PC-3 (cell line): ENCODE data around the gene PCNT. TPM values are rescaled to one million over a fixed set of nuclear protein-coding genes. Genes with fewer than 3 reads are reported as not detected.
A peak's percentile ranks its signal among the peaks of the same experiment; 100 is the strongest.

Source experiments
- ATAC-seq: fragments of 200-7000 bp; cut with Tn5 transposase; 2 replicates; pipeline ENCODE4 v1.9.1; 2020; ENCODE audit warnings: mild to moderate bottlenecking, moderate library complexity
- Bru-seq: library from RNA; stranded (reverse); fragments of 400-500 nt; gene quantifications from one replicate; lab custom pipeline; 2021; lab: Mats Ljungman, UMichigan
- BruChase-seq, 2 experiments: library from RNA; stranded (reverse); fragments of 400-500 nt; gene quantifications; one replicate each; lab custom pipeline; 2021; lab: Mats Ljungman, UMichigan
- BruUV-seq: library from RNA; stranded (reverse); fragments of 400-500 nt; replicated peaks from 2 replicates; lab custom pipeline; 2021; lab: Mats Ljungman, UMichigan
- CTCF ChIA-PET: fragments of 300-600 bp; sonication (Branson Sonifier 250); formaldehyde crosslinking; loops from one replicate; lab custom pipeline; 2022; ENCODE audit warnings: antibody characterized with exemption; lab: Charles Lee
- POLR2A ChIA-PET: fragments of 300-600 bp; sonication (Branson Sonifier 250); formaldehyde crosslinking; loops from one replicate; lab custom pipeline; 2022; ENCODE audit warnings: antibody characterized with exemption; ENCODE audit not compliant: unreplicated experiment; lab: Charles Lee
- DNase-seq: peaks from one replicate; pipeline ENCODE4 v3.0.0-alpha.2; 2015
- H2AFZ ChIP-seq: fragments of 300-600 bp; sonication (generic); 2 replicates; pipeline ENCODE4 v1.6.0; 2016; ENCODE audit warnings: antibody characterized with exemption, low read length
- H3F3A ChIP-seq: fragments of 300-600 bp; sonication (generic); one replicate; pipeline ENCODE4 v1.6.0; 2017; ENCODE audit warnings: antibody characterized with exemption, low read length, control low read depth, mild to moderate bottlenecking; ENCODE audit not compliant: unreplicated experiment
- H3K27ac ChIP-seq: fragments of 300-600 bp; sonication (generic); 2 replicates; pipeline ENCODE4 v1.5.1; 2016; ENCODE audit warnings: mild to moderate bottlenecking, low read length
- H3K27me3 ChIP-seq: fragments of 300-600 bp; sonication (generic); 2 replicates; pipeline ENCODE4 v1.6.1; 2016; ENCODE audit warnings: low read length, mixed read lengths
- H3K36me3 ChIP-seq: fragments of 300-600 bp; sonication (generic); 2 replicates; pipeline ENCODE4 v1.6.1; 2016; ENCODE audit warnings: low read depth, mixed run types, low read length, mixed read lengths
- H3K4me1 ChIP-seq: fragments of 300-600 bp; sonication (generic); 2 replicates; pipeline ENCODE4 v1.5.1; 2016; ENCODE audit warnings: low read length; ENCODE audit not compliant: insufficient read depth
- H3K4me2 ChIP-seq: fragments of 300-600 bp; sonication (generic); 2 replicates; pipeline ENCODE4 v1.6.0; 2016; ENCODE audit warnings: low read length
- H3K4me3 ChIP-seq: fragments of 300-600 bp; sonication (generic); 2 replicates; pipeline ENCODE4 v1.5.1; 2016; ENCODE audit warnings: mild to moderate bottlenecking, low read length, mixed read lengths
- H3K79me2 ChIP-seq: fragments of 300-600 bp; sonication (generic); 2 replicates; pipeline ENCODE4 v1.6.1; 2017; ENCODE audit warnings: low read length, mixed read lengths
- H3K9ac ChIP-seq: fragments of 300-600 bp; sonication (generic); 2 replicates; pipeline ENCODE4 v1.6.0; 2016; ENCODE audit warnings: mild to moderate bottlenecking, low read length
- H3K9me2 ChIP-seq: fragments of 300-600 bp; sonication (generic); replicated peaks from 2 replicates; pipeline ENCODE4 v1.6.1; 2016; ENCODE audit warnings: mixed run types, low read length, mixed read lengths
- H3K9me3 ChIP-seq: fragments of 300-600 bp; sonication (generic); 2 replicates; pipeline ENCODE4 v1.6.1; 2016; ENCODE audit warnings: low read length, mixed read lengths
- H4K20me1 ChIP-seq: fragments of 300-600 bp; sonication (generic); 2 replicates; pipeline ENCODE4 v1.6.1; 2016; ENCODE audit warnings: low read length, mixed read lengths
- CTCF ChIP-seq: fragments of 300-600 bp; sonication (generic); conservative IDR thresholded peaks from 2 replicates; pipeline ENCODE4 v1.5.1; 2017; ENCODE audit warnings: antibody characterized with exemption, low read depth, mild to moderate bottlenecking, low read length
- EZH2 ChIP-seq: fragments of 300-600 bp; sonication (generic); IDR thresholded peaks from one replicate; pipeline ENCODE4 v1.6.1; 2017; ENCODE audit warnings: antibody characterized with exemption, mild to moderate bottlenecking, low read length; ENCODE audit not compliant: unreplicated experiment
- EZH2phosphoT487 ChIP-seq: fragments of 300-600 bp; sonication (generic); IDR thresholded peaks from 2 replicates; pipeline ENCODE4 v1.6.1; 2018; ENCODE audit warnings: mild to moderate bottlenecking, antibody characterized with exemption, low read length, borderline replicate concordance
- intact Hi-C: fragments of 100-400 bp; cut with micrococcal nuclease; formaldehyde crosslinking; loops from 2 replicates; pipeline ENCODE4 v1.9.0; 2023
- long read RNA-seq: library from polyadenylated mRNA; unstranded; transcript quantifications from one replicate; pipeline ENCODE4 v2.0.0, GENCODE V29; 2021; ENCODE audit not compliant: unreplicated experiment
- total RNA-seq: library from RNA; depleted of rRNA; stranded (reverse); fragments of >200 nt; gene quantifications from 2 replicates; pipeline ENCODE4 v1.2.3, GENCODE V29; 2014; rRNA removed

The PCNT gene
- total RNA-seq, result 51.4 and 93.0 TPM in 2 replicates
- percentile 73 among the genes with signal in this experiment for Bru-seq, nascent RNA
- percentile 81 among the genes with signal in this experiment for BruChase-seq, experiment 1, labeled RNA remaining after a 6-hour chase
- BruChase-seq, experiment 2, labeled RNA remaining after a 2-hour chase, result percentile 70 among the genes with signal in this experiment
- long read RNA-seq, partial matches to known transcripts, result 40 of 59 reads
- long read RNA-seq, other reads (novel, unspliced or antisense), result 19 of 59 reads

GRCh38 chr21:46323710-46324389 is at the start of gene PCNT, which contains the start of gene C21orf58:
Gene PCNT, plus strand, starts transcription at chr21:46324156. Its CDS starts 73 bp downstream, at chr21:46324229.
Gene C21orf58, minus strand, starts transcription at chr21:46323870. Its CDS starts 1,132 bp downstream, at chr21:46322738.
- peaks cover 28% of the 10 kb centered on the region for H3K4me1 ChIP-seq
- ATAC-seq (peak; percentile 72), DNase-seq (peak; percentile 99)
- TF ChIP-seq CTCF (no peak), EZH2 (no peak), EZH2phosphoT487 (no peak)
- H3K4me2 ChIP-seq, result peak within 1 kb of the TSS; percentile 97
- H3K27me3 ChIP-seq, result no peaks in the 10 kb centered on the region
- peaks cover 26% of the 10 kb centered on the region for H4K20me1 ChIP-seq
- ChIA-PET CTCF (interaction anchor here (0.7 kb wide), 1 partner anchor 181 kb away, joined by 3 read pairs; no protein-coding TSS in a partner anchor), POLR2A (no interaction called here)
- intact Hi-C loops, result loop anchor here (1.0 to 10.0 kb wide), 4 partner anchors 38 to 182 kb away; partner anchors contain the start of genes LSS and YBEY
- H3K27ac ChIP-seq, result peak within 1 kb of the TSS; percentile 98
- no peaks in the 10 kb centered on the region for H3F3A ChIP-seq
- no peaks in the 10 kb centered on the region for H3K9me2 ChIP-seq
- BruUV-seq, result no TSS peak
- H2AFZ ChIP-seq, result peak within 1 kb of the TSS; percentile 87
- peaks cover 76% of the 10 kb centered on the region for H3K79me2 ChIP-seq
- peak within 1 kb of the TSS; percentile 97 for H3K4me3 ChIP-seq
- peaks cover 16% of the 10 kb centered on the region for H3K36me3 ChIP-seq
- peak within 1 kb of the TSS; percentile 93 for H3K9ac ChIP-seq
- H3K9me3 ChIP-seq, result no peaks in the 10 kb centered on the region

- no peak overlapping the region for H2AFZ ChIP-seq
- H3K4me2 ChIP-seq, result no peak overlapping the region
- CTCF ChIA-PET, result no interaction called here
- no peaks in the 10 kb centered on the region for H3K79me2 ChIP-seq
- H3K9me2 ChIP-seq, result no peaks in the 10 kb centered on the region
- peaks cover 9% of the 10 kb centered on the region for H3K4me1 ChIP-seq
- ATAC-seq (no peak), DNase-seq (no peak)
- H3K36me3 ChIP-seq, result peaks cover 62% of the 10 kb centered on the region
- POLR2A ChIA-PET, result no interaction called here
- H3F3A ChIP-seq, result peaks cover 4% of the 10 kb centered on the region
- H3K9me3 ChIP-seq, result no peaks in the 10 kb centered on the region
- TF ChIP-seq EZH2, result no peak
- no peak for TF ChIP-seq CTCF
- BruUV-seq, result no TSS peak
- H3K27me3 ChIP-seq, result no peaks in the 10 kb centered on the region
- H4K20me1 ChIP-seq, result peaks cover 9% of the 10 kb centered on the region
- no peak overlapping the region for H3K4me3 ChIP-seq
- H3K27ac ChIP-seq, result no peak overlapping the region
- intact Hi-C loops, result no loop called here
- H3K9ac ChIP-seq, result no peak overlapping the region
Measured at GRCh38 chr21:46274797-46275390, 49.1 kb upstream of the PCNT start.
